BLaER1 treated with 17β-estradiol and CSF1 and Interleukin-3, amounts not matched to agents 10 nM and 100 nM (cell line): ENCODE data around the gene HOXC9.
"Not testable (repeated sequence)": the region's sequence is repeated elsewhere in the genome, so short reads cannot be mapped to it uniquely, and the experiment has no call there.

Experiments
- H3K27ac ChIP-seq, 11 experiments: shearing (Covaris generic); formaldehyde crosslinking; 2 replicates each; pipeline ENCODE4 v1.8.1; 2022
- H3K27me3 ChIP-seq, 11 experiments: shearing (Covaris generic); formaldehyde crosslinking; 2 replicates each; pipeline ENCODE4 v1.8.1; 2022
- H3K36me3 ChIP-seq, 11 experiments: shearing (Covaris generic); formaldehyde crosslinking; 2 replicates each; pipeline ENCODE4 v1.8.1; 2022
- H3K4me1 ChIP-seq, 10 experiments: shearing (Covaris generic); formaldehyde crosslinking; 2 replicates each; pipeline ENCODE4 v1.8.1; 2022
- H3K4me2 ChIP-seq, 11 experiments: shearing (Covaris generic); formaldehyde crosslinking; 2 replicates each; pipeline ENCODE4 v1.8.1; 2022
- H3K4me3 ChIP-seq, 10 experiments: shearing (Covaris generic); formaldehyde crosslinking; 2 replicates each; pipeline ENCODE4 v1.8.1; 2022
- H3K9ac ChIP-seq, 11 experiments: shearing (Covaris generic); formaldehyde crosslinking; 2 replicates each; pipeline ENCODE4 v1.8.1; 2022
- H3K9me3 ChIP-seq, 11 experiments: shearing (Covaris generic); formaldehyde crosslinking; replicated peaks in 1 of 11; 2 replicates each; pipeline ENCODE4 v1.8.1; 2022
- H4K20me1 ChIP-seq, 11 experiments: shearing (Covaris generic); formaldehyde crosslinking; 2 replicates each; pipeline ENCODE4 v1.8.1; 2022
- Cebpa-rat ChIP-seq, 11 experiments: shearing (Covaris generic); IDR thresholded peaks; 2 replicates each; pipeline ENCODE4 v1.8.1; 2022

The HOXC9 gene

GRCh38 chr12:54037360-54038283 lies 37.7 kb downstream of the HOXC9 start:
- Histone ChIP-seq H3K27me3 (peaks cover 100% of the 10 kb centered on the region in 11 experiments), H3K4me2 (peak overlapping the region in 2 of 11 experiments; percentile 33 to 48; a peak in 4 of 22 replicates), H3K9ac (no peak overlapping the region), H3K9me3 (peaks cover 10 to 39% (median 21%) of the 10 kb centered on the region in 11 experiments), H3K4me1 (peaks cover 0 to 10% (median 8%) of the 10 kb centered on the region in 10 experiments; a peak in 8 of 20 replicates), H3K36me3 (no peaks in the 10 kb centered on the region), H4K20me1 (peaks cover 0 to 76% (median 40%) of the 10 kb centered on the region in 11 experiments; a peak in 17 of 22 replicates), H3K27ac (no peak overlapping the region), H3K4me3 (no peak overlapping the region)
- TF ChIP-seq Cebpa-rat (IDR thresholded peaks at IDR 0.05) = no peak

- Histone ChIP-seq H4K20me1 (peaks cover 0 to 76% (median 40%) of the 10 kb centered on the region in 11 experiments; a peak in 17 of 22 replicates), H3K4me2 (no peak overlapping the region), H3K36me3 (no peaks in the 10 kb centered on the region), H3K4me1 (peaks cover 0 to 10% (median 8%) of the 10 kb centered on the region in 10 experiments; a peak in 8 of 20 replicates), H3K27ac (no peak overlapping the region), H3K27me3 (peaks cover 100% of the 10 kb centered on the region in 11 experiments), H3K9ac (no peak overlapping the region), H3K9me3 (peaks cover 2 to 31% (median 14%) of the 10 kb centered on the region in 11 experiments), H3K4me3 (no peak overlapping the region)
- no peak for TF ChIP-seq Cebpa-rat (IDR thresholded peaks at IDR 0.05)
Measured at GRCh38 chr12:54038284-54038870, 38.4 kb downstream of the HOXC9 start.

- Histone ChIP-seq H3K9me3 (peaks cover 0 to 27% (median 11%) of the 10 kb centered on the region in 11 experiments; a peak in 15 of 22 replicates), H3K27ac (no peak overlapping the region), H3K4me3 (no peak overlapping the region), H3K4me1 (peaks cover 0 to 10% (median 8%) of the 10 kb centered on the region in 10 experiments; a peak in 8 of 20 replicates), H3K9ac (no peak overlapping the region), H3K4me2 (no peak overlapping the region), H3K27me3 (peaks cover 100% of the 10 kb centered on the region in 11 experiments), H3K36me3 (no peaks in the 10 kb centered on the region), H4K20me1 (peaks cover 0 to 72% (median 40%) of the 10 kb centered on the region in 11 experiments; a peak in 17 of 22 replicates)
- TF ChIP-seq Cebpa-rat (IDR thresholded peaks at IDR 0.05) = no peak
Measured at GRCh38 chr12:54038871-54039414, 39.0 kb downstream of the HOXC9 start.

GRCh38 chr12:54039417-54040147 lies 39.6 kb downstream of the HOXC9 start:
- H3K4me3 ChIP-seq = no peak overlapping the region
- no peak for TF ChIP-seq Cebpa-rat (IDR thresholded peaks at IDR 0.05)
- H3K9ac ChIP-seq = no peak overlapping the region
- H4K20me1 ChIP-seq = peaks cover 0 to 71% (median 36%) of the 10 kb centered on the region in 11 experiments; a peak in 17 of 22 replicates
- peaks cover 0 to 22% (median 11%) of the 10 kb centered on the region in 11 experiments; a peak in 15 of 22 replicates for H3K9me3 ChIP-seq
- H3K4me2 ChIP-seq = no peak overlapping the region
- no peaks in the 10 kb centered on the region for H3K36me3 ChIP-seq
- peaks cover 0 to 10% (median 8%) of the 10 kb centered on the region in 10 experiments; a peak in 8 of 20 replicates for H3K4me1 ChIP-seq
- peaks cover 100% of the 10 kb centered on the region in 11 experiments for H3K27me3 ChIP-seq
- H3K27ac ChIP-seq = no peak overlapping the region

GRCh38 chr12:54040148-54040494 lies 40.2 kb downstream of the HOXC9 start:
- Histone ChIP-seq H3K27ac (no peak overlapping the region), H4K20me1 (peaks cover 0 to 66% (median 35%) of the 10 kb centered on the region in 11 experiments; a peak in 17 of 22 replicates), H3K36me3 (no peaks in the 10 kb centered on the region), H3K9ac (no peak overlapping the region), H3K4me2 (no peak overlapping the region), H3K27me3 (peaks cover 100% of the 10 kb centered on the region in 11 experiments), H3K4me1 (peaks cover 0 to 10% (median 8%) of the 10 kb centered on the region in 10 experiments; a peak in 8 of 20 replicates), H3K4me3 (no peak overlapping the region), H3K9me3 (peaks cover 0 to 20% (median 11%) of the 10 kb centered on the region in 11 experiments; a peak in 14 of 22 replicates)
- TF ChIP-seq Cebpa-rat (IDR thresholded peaks at IDR 0.05) = no peak

GRCh38 chr12:54040648-54041047 lies 40.7 kb downstream of the HOXC9 start:
- Histone ChIP-seq H3K27me3 (peaks cover 100% of the 10 kb centered on the region in 11 experiments), H3K9me3 (peaks cover 0 to 20% (median 11%) of the 10 kb centered on the region in 11 experiments; a peak in 14 of 22 replicates), H3K36me3 (no peaks in the 10 kb centered on the region), H3K4me3 (no peak overlapping the region), H3K9ac (no peak overlapping the region), H3K4me2 (no peak overlapping the region), H3K27ac (no peak overlapping the region), H3K4me1 (peaks cover 0 to 10% (median 8%) of the 10 kb centered on the region in 10 experiments; a peak in 8 of 20 replicates), H4K20me1 (peaks cover 0 to 63% (median 34%) of the 10 kb centered on the region in 11 experiments; a peak in 17 of 22 replicates)
- TF ChIP-seq Cebpa-rat (IDR thresholded peaks at IDR 0.05) = no peak

GRCh38 chr12:54041097-54041690 lies 41.2 kb downstream of the HOXC9 start:
- no peak overlapping the region for H3K4me3 ChIP-seq
- no peak for TF ChIP-seq Cebpa-rat (IDR thresholded peaks at IDR 0.05)
- H3K27me3 ChIP-seq = peaks cover 100% of the 10 kb centered on the region in 11 experiments
- H3K27ac ChIP-seq = no peak overlapping the region
- H4K20me1 ChIP-seq = peaks cover 0 to 63% (median 36%) of the 10 kb centered on the region in 11 experiments; a peak in 15 of 22 replicates
- no peak overlapping the region for H3K9ac ChIP-seq
- H3K36me3 ChIP-seq = no peaks in the 10 kb centered on the region
- H3K4me1 ChIP-seq = peaks cover 0 to 10% (median 8%) of the 10 kb centered on the region in 10 experiments; a peak in 8 of 20 replicates
- peaks cover 0 to 20% (median 11%) of the 10 kb centered on the region in 11 experiments; a peak in 14 of 22 replicates for H3K9me3 ChIP-seq
- H3K4me2 ChIP-seq = no peak overlapping the region

GRCh38 chr12:54042033-54042432 lies 42.1 kb downstream of the HOXC9 start:
- H3K36me3 ChIP-seq, H3K4me2 ChIP-seq, H3K4me3 ChIP-seq, H3K27ac ChIP-seq, H3K9ac ChIP-seq, H3K4me1 ChIP-seq: not testable (repeated sequence)
- H3K27me3 ChIP-seq = peaks cover 100% of the 10 kb centered on the region in 11 experiments
- peaks cover 0 to 60% (median 35%) of the 10 kb centered on the region in 11 experiments; a peak in 15 of 22 replicates for H4K20me1 ChIP-seq
- peaks cover 1 to 25% (median 17%) of the 10 kb centered on the region in 11 experiments; a peak in 18 of 22 replicates for H3K9me3 ChIP-seq
